ENCODE measurements around the gene ZSCAN1. TPM values are rescaled to one million over a fixed set of nuclear protein-coding genes. Genes with fewer than 3 reads are reported as not detected.
A peak's percentile ranks its signal among the peaks of the same experiment; 100 is the strongest.

ZSCAN1 gene
- total RNA-seq, 2 donors from 2014 or later: 2.2 to 5.2 TPM

DNA sequence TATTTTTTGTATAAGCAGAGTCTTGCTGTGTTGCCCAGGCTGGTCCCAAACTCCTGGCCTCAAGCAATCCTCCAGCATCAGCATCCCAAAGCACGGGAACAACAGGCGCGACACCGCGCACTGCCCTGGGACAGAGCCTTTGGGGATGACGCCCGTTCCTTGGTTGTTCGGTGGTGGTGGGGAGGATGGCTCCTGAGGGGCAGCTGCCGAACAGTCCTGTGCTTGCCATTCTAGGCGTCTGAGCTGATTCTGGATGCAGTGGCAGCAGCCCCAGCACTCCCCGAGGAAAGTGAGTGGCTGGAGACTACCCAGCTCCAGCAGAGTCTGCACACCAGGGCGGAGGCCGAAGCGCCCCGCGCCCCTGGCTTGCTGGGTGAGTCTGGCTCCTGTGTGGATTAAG lies 18.4 kb downstream of the ZSCAN1 start:
- H3K4me3 ChIP-seq: no peak overlapping the region
- no peaks in the 10 kb centered on the region for H3K9me3 ChIP-seq
- no peaks in the 10 kb centered on the region for H3K27me3 ChIP-seq (replicated peaks; ENCODE audit: insufficient read depth)
- WGBS: 95% methylated on average over 16 of the region's 16 CpGs
- H3K27ac ChIP-seq: no peak overlapping the region
- no peaks in the 10 kb centered on the region for H3K36me3 ChIP-seq
- H3K4me1 ChIP-seq (replicated peaks): no peaks in the 10 kb centered on the region
- no peak for TF ChIP-seq POLR2AphosphoS5 (IDR thresholded peaks at IDR 0.05)
- TF ChIP-seq, protein P1, sequence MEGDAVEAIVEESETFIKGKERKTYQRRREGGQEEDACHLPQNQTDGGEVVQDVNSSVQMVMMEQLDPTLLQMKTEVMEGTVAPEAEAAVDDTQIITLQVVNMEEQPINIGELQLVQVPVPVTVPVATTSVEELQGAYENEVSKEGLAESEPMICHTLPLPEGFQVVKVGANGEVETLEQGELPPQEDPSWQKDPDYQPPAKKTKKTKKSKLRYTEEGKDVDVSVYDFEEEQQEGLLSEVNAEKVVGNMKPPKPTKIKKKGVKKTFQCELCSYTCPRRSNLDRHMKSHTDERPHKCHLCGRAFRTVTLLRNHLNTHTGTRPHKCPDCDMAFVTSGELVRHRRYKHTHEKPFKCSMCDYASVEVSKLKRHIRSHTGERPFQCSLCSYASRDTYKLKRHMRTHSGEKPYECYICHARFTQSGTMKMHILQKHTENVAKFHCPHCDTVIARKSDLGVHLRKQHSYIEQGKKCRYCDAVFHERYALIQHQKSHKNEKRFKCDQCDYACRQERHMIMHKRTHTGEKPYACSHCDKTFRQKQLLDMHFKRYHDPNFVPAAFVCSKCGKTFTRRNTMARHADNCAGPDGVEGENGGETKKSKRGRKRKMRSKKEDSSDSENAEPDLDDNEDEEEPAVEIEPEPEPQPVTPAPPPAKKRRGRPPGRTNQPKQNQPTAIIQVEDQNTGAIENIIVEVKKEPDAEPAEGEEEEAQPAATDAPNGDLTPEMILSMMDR (IDR thresholded peaks at IDR 0.05): no peak
- intact Hi-C loops (cut with DNase I): no loop called here
- DNase-seq (ENCODE audit: low spot score): no peak

DNA sequence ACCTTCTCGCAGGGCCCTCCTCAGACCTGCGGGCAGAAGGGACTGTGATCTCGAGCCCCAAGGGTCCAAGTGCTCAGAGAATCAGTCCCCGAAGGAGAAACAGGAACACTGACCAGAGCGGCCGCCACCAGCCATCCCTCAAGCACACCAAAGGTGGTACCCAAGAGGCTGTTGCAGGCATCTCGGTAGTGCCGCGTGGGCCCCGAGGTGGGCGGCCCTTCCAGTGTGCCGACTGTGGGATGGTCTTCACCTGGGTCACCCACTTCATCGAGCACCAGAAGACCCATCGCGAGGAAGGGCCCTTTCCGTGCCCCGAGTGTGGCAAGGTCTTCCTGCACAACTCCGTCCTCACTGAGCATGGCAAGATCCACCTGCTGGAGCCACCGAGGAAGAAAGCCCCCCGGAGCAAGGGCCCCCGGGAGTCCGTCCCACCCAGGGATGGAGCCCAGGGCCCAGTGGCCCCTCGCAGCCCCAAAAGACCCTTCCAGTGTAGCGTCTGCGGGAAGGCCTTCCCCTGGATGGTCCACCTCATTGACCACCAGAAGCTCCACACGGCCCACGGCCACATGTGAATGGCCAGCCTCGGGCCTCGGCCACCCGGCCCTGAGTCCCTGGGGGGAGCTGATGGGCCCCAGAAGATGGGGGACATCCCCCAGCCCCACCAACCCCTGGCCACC lies 19.8 kb downstream of the ZSCAN1 start:
- H3K4me1 ChIP-seq (replicated peaks): no peaks in the 10 kb centered on the region
- TF ChIP-seq, protein P1 (IDR thresholded peaks at IDR 0.05): no peak
- no peak for TF ChIP-seq POLR2A (IDR thresholded peaks at IDR 0.05)
- TF ChIP-seq POLR2AphosphoS5 (IDR thresholded peaks at IDR 0.05): no peak
- H3K9me3 ChIP-seq: no peaks in the 10 kb centered on the region
- 94% methylated on average over 27 of the region's 30 CpGs for WGBS
- no peaks in the 10 kb centered on the region for H3K36me3 ChIP-seq
- no peak overlapping the region for H3K27ac ChIP-seq
- no peak for DNase-seq (ENCODE audit: low spot score)
- intact Hi-C loops (cut with DNase I): no loop called here
- no peaks in the 10 kb centered on the region for H3K27me3 ChIP-seq (replicated peaks; ENCODE audit: insufficient read depth)
- H3K4me3 ChIP-seq: no peak overlapping the region

DNA sequence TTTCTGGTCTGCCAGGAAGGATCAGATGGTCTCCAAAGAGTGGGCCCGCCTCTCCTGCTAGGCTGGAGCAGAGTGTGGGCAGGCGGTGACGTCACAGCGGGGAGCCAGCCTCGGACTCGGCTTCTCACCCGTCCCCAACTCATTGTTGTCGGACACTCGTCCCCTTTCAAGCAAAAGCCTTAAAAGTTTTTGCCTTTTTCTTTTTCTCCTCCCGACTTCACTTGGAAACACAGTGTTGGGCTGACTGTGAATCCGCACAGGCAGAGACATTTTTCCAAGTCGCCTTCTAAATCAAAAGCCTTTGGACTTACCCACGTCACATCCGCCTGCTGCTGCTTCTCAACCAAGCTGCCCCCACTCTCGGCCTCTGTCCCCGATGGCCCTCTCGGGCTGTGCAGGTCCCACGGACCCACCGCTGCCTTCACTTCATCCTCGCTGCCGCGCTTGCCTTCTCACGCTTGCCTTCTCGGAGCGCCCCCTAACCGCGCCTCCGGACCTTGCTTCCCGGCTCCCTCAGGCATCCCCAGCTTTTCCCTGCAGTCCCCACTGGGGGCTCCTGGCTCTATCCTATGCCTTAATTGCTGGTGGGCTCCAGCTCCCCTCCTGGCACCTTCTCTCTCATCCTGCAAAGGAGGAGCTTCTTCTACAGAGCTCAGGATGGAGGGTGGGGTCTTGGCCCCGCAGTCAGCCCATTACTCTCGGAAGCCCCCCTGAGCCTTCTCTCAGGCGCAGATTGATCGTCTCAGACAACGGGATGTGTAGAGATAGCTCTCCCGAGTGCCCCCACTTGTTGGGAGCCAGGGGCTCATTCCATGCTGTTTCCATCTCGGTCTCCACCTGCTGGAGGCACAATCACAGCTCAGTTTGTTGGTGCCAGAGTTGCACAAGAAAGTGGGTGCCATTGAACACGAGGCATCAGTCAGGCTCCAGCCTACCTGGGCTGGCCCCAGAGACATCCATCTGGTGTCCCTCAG lies 21.4 kb downstream of the ZSCAN1 start:
- Histone ChIP-seq H3K9me3 (no peaks in the 10 kb centered on the region), H3K4me1 (replicated peaks) (no peaks in the 10 kb centered on the region), H3K36me3 (no peaks in the 10 kb centered on the region), H3K27me3 (replicated peaks; ENCODE audit: insufficient read depth) (no peaks in the 10 kb centered on the region), H3K27ac (no peak overlapping the region), H3K4me3 (peak overlapping the region in 1 of 2 donors; percentile 12)
- no peak for DNase-seq (ENCODE audit: low spot score)
- no peak for TF ChIP-seq POLR2AphosphoS5 (IDR thresholded peaks at IDR 0.05)
- TF ChIP-seq, protein P1 (IDR thresholded peaks at IDR 0.05): no peak
- TF ChIP-seq POLR2A (IDR thresholded peaks at IDR 0.05): no peak
- 36% methylated on average over 37 of the region's 37 CpGs for WGBS
- intact Hi-C loops (cut with DNase I): no loop called here

DNA sequence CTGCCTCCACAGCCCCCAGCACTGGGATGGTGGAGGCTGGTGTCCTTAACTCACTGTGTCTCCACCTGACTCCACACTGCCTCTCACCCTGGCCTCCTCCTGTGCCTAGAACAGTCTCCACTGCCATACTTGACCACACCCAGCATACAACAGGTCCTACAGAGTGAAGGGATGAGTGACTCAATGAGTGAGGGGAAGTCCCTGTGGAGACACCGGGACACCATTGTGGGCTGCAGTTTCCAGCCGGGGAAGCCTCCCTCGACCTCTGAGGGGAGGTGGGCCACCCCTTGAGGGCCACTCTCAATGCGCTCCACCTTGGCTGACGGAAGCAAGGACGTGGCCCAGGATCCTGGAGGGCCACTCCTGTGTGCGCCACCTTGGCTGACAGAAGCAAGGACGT lies 22.4 kb downstream of the ZSCAN1 start:
- no peak for DNase-seq (ENCODE audit: low spot score)

More for the DNA sequence above, 22.4 kb downstream of the ZSCAN1 start:
- intact Hi-C loops (cut with DNase I): no loop called here
- Histone ChIP-seq H3K27me3 (replicated peaks; ENCODE audit: insufficient read depth) (no peaks in the 10 kb centered on the region), H3K27ac (no peak overlapping the region), H3K36me3 (no peaks in the 10 kb centered on the region), H3K9me3 (no peaks in the 10 kb centered on the region), H3K4me3 (no peak overlapping the region), H3K4me1 (replicated peaks) (no peaks in the 10 kb centered on the region)
- WGBS: 90% methylated on average over 8 of the region's 8 CpGs
- TF ChIP-seq POLR2AphosphoS5 (IDR thresholded peaks at IDR 0.05) (no peak), POLR2A (IDR thresholded peaks at IDR 0.05) (no peak)
- TF ChIP-seq, protein P1 (IDR thresholded peaks at IDR 0.05): no peak
